ENCODE data around the gene FBXO31.

GRCh38 chr16:87330257-87330624 is 53.3 kb downstream of the FBXO31 start:
- TF ChIP-seq, protein P1, sequence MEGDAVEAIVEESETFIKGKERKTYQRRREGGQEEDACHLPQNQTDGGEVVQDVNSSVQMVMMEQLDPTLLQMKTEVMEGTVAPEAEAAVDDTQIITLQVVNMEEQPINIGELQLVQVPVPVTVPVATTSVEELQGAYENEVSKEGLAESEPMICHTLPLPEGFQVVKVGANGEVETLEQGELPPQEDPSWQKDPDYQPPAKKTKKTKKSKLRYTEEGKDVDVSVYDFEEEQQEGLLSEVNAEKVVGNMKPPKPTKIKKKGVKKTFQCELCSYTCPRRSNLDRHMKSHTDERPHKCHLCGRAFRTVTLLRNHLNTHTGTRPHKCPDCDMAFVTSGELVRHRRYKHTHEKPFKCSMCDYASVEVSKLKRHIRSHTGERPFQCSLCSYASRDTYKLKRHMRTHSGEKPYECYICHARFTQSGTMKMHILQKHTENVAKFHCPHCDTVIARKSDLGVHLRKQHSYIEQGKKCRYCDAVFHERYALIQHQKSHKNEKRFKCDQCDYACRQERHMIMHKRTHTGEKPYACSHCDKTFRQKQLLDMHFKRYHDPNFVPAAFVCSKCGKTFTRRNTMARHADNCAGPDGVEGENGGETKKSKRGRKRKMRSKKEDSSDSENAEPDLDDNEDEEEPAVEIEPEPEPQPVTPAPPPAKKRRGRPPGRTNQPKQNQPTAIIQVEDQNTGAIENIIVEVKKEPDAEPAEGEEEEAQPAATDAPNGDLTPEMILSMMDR (IDR thresholded peaks at IDR 0.05): no peak
- TF ChIP-seq EP300 (IDR thresholded peaks at IDR 0.05) (no peak), POLR2A (IDR thresholded peaks at IDR 0.05) (no peak)
